IPS-15b (cell line): ENCODE data around the gene ALDH7A1.
"Not testable (repeated sequence)": the region's sequence is repeated elsewhere in the genome, so short reads cannot be mapped to it uniquely, and the experiment has no call there.

Source experiments
- H3K27me3 ChIP-seq: one replicate; pipeline ENCODE4 v1.6.1; 2013; ENCODE audit warnings: low read length; ENCODE audit not compliant: control insufficient read depth, insufficient read depth
- H3K36me3 ChIP-seq: one replicate; pipeline ENCODE4 v1.6.1; 2013; ENCODE audit warnings: low read length; ENCODE audit not compliant: control insufficient read depth, insufficient read depth
- H3K4me1 ChIP-seq: one replicate; pipeline ENCODE4 v1.6.1; 2013; ENCODE audit warnings: mild to moderate bottlenecking, low read length; ENCODE audit not compliant: control insufficient read depth, insufficient read depth
- H3K4me3 ChIP-seq: one replicate; pipeline ENCODE4 v1.5.1; 2013; ENCODE audit warnings: low read depth, low read length
- H3K9ac ChIP-seq: one replicate; pipeline ENCODE4 v1.6.1; 2013; ENCODE audit warnings: low read depth, mild to moderate bottlenecking, low read length
- H3K9me3 ChIP-seq: one replicate; pipeline ENCODE4 v1.6.1; 2013; ENCODE audit warnings: mild to moderate bottlenecking, low read length; ENCODE audit not compliant: control insufficient read depth, insufficient read depth

The ALDH7A1 gene

GRCh38 chr5:126613941-126614592, 19.0 kb upstream of the ALDH7A1 start:
- H3K9me3 ChIP-seq: no peaks in the 10 kb centered on the region
- no peaks in the 10 kb centered on the region for H3K4me1 ChIP-seq
- H3K36me3 ChIP-seq: peaks cover 22% of the 10 kb centered on the region
- no peaks in the 10 kb centered on the region for H3K27me3 ChIP-seq
- H3K4me3 ChIP-seq: no peak overlapping the region
- H3K9ac ChIP-seq: no peak overlapping the region

- peaks cover 10% of the 10 kb centered on the region for H3K36me3 ChIP-seq
- no peak overlapping the region for H3K4me3 ChIP-seq
- H3K27me3 ChIP-seq: no peaks in the 10 kb centered on the region
- no peaks in the 10 kb centered on the region for H3K4me1 ChIP-seq
- H3K9me3 ChIP-seq: no peaks in the 10 kb centered on the region
- no peak overlapping the region for H3K9ac ChIP-seq
Measured at GRCh38 chr5:126610616-126611015, 15.6 kb upstream of the ALDH7A1 start.

- Histone ChIP-seq H3K4me1 (no peaks in the 10 kb centered on the region), H3K36me3 (peaks cover 10% of the 10 kb centered on the region), H3K4me3 (no peak overlapping the region), H3K27me3 (no peaks in the 10 kb centered on the region), H3K9ac (no peak overlapping the region), H3K9me3 (no peaks in the 10 kb centered on the region)
Measured at GRCh38 chr5:126610160-126610559, 15.1 kb upstream of the ALDH7A1 start.

GRCh38 chr5:126605525-126605924, 10.5 kb upstream of the ALDH7A1 start:
- Histone ChIP-seq H3K36me3 (peaks cover 12% of the 10 kb centered on the region), H3K27me3 (no peaks in the 10 kb centered on the region), H3K4me1 (peaks cover 2% of the 10 kb centered on the region), H3K9ac (no peak overlapping the region), H3K4me3 (no peak overlapping the region), H3K9me3 (no peaks in the 10 kb centered on the region)

GRCh38 chr5:126603402-126603991, 8.5 kb upstream of the ALDH7A1 start:
- no peak overlapping the region for H3K4me3 ChIP-seq
- H3K9ac ChIP-seq: no peak overlapping the region
- peaks cover 7% of the 10 kb centered on the region for H3K36me3 ChIP-seq

GRCh38 chr5:126600631-126601511, 5.9 kb upstream of the ALDH7A1 start, which contains the start of gene PHAX:
Gene PHAX, plus strand, starts transcription at chr5:126600947. Its CDS starts 16 bp downstream, at chr5:126600963.
- no peaks in the 10 kb centered on the region for H3K27me3 ChIP-seq
- H3K36me3 ChIP-seq: peaks cover 7% of the 10 kb centered on the region
- peak within 1 kb of the TSS; percentile 93 for H3K9ac ChIP-seq
- H3K4me1 ChIP-seq: peaks cover 11% of the 10 kb centered on the region
- H3K9me3 ChIP-seq: no peaks in the 10 kb centered on the region
- H3K4me3 ChIP-seq: peak within 1 kb of the TSS; percentile 79

More at GRCh38 chr5:126603402-126603991, 8.5 kb upstream of the ALDH7A1 start:
- H3K27me3 ChIP-seq: no peaks in the 10 kb centered on the region
- no peaks in the 10 kb centered on the region for H3K9me3 ChIP-seq
- H3K4me1 ChIP-seq: peaks cover 11% of the 10 kb centered on the region

GRCh38 chr5:126599971-126600630, 5.1 kb upstream of the ALDH7A1 start:
- not testable (repeated sequence) for H3K27me3 ChIP-seq, H3K9me3 ChIP-seq, H3K36me3 ChIP-seq
- Histone ChIP-seq H3K9ac (peak overlapping the region; percentile 91), H3K4me3 (peak overlapping the region; percentile 79), H3K4me1 (peaks cover 11% of the 10 kb centered on the region)

GRCh38 chr5:126599499-126599898, 4.5 kb upstream of the ALDH7A1 start:
- no peaks in the 10 kb centered on the region for H3K27me3 ChIP-seq
- no peak overlapping the region for H3K4me3 ChIP-seq
- no peaks in the 10 kb centered on the region for H3K9me3 ChIP-seq
- peaks cover 11% of the 10 kb centered on the region for H3K4me1 ChIP-seq
- H3K36me3 ChIP-seq: peaks cover 7% of the 10 kb centered on the region
- no peak overlapping the region for H3K9ac ChIP-seq

GRCh38 chr5:126597156-126597555, 2.1 kb upstream of the ALDH7A1 start:
- no peaks in the 10 kb centered on the region for H3K27me3 ChIP-seq
- H3K9ac ChIP-seq: no peak overlapping the region
- H3K4me3 ChIP-seq: no peak overlapping the region
- no peaks in the 10 kb centered on the region for H3K36me3 ChIP-seq
- no peaks in the 10 kb centered on the region for H3K9me3 ChIP-seq
- H3K4me1 ChIP-seq: peaks cover 9% of the 10 kb centered on the region

- no peaks in the 10 kb centered on the region for H3K36me3 ChIP-seq
- no peaks in the 10 kb centered on the region for H3K27me3 ChIP-seq
- peak overlapping the region; percentile 92 for H3K4me3 ChIP-seq
- no peaks in the 10 kb centered on the region for H3K9me3 ChIP-seq
- H3K4me1 ChIP-seq: peaks cover 11% of the 10 kb centered on the region
- peak overlapping the region; percentile 61 for H3K9ac ChIP-seq
Measured at GRCh38 chr5:126595486-126596083, 566 bp upstream of the ALDH7A1 start.

- Histone ChIP-seq H3K36me3 (peaks cover 8% of the 10 kb centered on the region), H3K9me3 (no peaks in the 10 kb centered on the region), H3K4me3 (peak overlapping the region; percentile 13), H3K27me3 (no peaks in the 10 kb centered on the region), H3K4me1 (peaks cover 2% of the 10 kb centered on the region), H3K9ac (no peak overlapping the region)
Measured at GRCh38 chr5:126591549-126591948, 3.5 kb downstream of the ALDH7A1 start.
